SH-SY5Y (cell line): ENCODE results near the gene SLC19A1.

ENCODE experiments used
- GATA2 ChIP-seq: IDR thresholded peaks from 2 replicates; pipeline ENCODE4 v1.6.1; 2011; ENCODE audit warnings: mild to moderate bottlenecking, low read depth, low read length
- GATA3 ChIP-seq: IDR thresholded peaks from 2 replicates; pipeline ENCODE4 v1.6.1; 2011; ENCODE audit warnings: low read depth, mild to moderate bottlenecking, low read length, moderate library complexity

SLC19A1 gene

DNA sequence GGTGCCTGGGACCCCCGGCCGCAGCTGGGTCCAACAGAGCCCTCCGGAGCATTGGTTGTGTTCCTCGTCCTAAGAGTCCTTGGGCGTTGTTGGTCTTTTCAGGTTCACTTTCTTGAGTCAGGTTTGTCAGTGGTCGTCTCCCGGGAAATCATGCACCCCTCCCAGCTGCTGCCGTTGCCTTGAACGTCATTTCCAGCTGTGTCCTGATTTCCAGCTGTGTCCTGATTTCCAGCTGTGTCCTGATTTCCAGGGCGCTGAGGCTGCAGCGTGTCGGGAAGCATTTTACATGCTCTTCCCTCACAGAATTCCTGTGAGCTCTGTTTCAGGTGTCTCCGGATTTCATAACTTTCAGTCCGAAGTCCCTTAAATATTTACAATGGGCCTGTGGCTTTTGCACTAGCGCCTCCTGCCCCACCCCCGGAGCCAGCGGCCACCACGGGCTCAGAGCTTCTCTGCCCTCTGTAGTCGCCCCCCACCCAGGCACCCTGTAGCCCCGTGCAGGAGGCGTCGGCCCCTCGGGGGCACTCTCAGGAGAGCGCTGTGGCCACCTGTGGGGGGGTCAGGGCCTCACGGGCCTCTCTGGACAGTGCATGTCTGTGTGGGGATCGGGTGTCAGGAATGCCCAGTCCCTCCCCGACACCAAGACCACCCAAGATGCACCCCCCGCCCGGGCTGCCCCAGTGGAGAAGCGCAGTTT is 70.6 kb downstream of the SLC19A1 start:
- TF ChIP-seq GATA2 (no peak), GATA3 (no peak)

DNA sequence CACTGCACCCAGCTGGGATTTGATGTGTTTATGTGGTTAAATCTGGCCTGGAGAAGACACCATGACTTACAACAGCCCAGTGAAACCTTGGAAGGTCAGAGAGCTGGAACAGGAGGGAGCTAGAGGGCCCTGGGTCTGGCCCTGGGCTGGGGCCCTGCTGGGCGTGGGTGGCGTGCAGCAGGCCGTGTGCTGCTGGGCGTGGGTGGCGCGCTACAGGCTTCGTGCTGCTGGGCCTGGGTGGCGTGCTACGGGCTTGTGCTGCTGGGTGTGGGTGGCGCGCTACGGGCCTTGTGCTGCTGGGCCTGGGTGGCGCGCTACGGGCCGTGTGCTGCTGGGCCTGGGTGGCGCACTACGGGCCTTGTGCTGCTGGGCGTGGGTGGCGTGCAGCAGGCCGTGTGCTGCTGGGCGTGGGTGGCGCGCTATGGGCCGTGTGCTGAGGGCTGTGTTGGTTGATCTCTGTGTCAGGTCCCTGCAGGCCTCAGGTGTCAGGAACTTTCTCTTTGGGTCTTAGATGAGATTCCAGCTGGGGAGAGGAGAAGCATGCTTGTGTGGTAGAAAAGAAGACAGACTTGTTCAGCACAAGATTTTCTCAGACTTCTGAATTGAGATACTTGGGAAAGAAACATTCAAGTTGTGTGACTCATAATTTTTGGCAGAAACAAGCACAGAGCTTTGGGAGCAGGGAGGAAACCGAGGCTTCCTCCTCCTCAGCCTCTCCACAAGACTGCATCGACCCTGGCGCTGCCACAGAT is 71.3 kb downstream of the SLC19A1 start:
- no peak for TF ChIP-seq GATA2
- no peak for TF ChIP-seq GATA3

GRCh38 chr21:45470087-45470515 is 72.1 kb downstream of the SLC19A1 start:
- TF ChIP-seq GATA2 (no peak), GATA3 (no peak)

DNA sequence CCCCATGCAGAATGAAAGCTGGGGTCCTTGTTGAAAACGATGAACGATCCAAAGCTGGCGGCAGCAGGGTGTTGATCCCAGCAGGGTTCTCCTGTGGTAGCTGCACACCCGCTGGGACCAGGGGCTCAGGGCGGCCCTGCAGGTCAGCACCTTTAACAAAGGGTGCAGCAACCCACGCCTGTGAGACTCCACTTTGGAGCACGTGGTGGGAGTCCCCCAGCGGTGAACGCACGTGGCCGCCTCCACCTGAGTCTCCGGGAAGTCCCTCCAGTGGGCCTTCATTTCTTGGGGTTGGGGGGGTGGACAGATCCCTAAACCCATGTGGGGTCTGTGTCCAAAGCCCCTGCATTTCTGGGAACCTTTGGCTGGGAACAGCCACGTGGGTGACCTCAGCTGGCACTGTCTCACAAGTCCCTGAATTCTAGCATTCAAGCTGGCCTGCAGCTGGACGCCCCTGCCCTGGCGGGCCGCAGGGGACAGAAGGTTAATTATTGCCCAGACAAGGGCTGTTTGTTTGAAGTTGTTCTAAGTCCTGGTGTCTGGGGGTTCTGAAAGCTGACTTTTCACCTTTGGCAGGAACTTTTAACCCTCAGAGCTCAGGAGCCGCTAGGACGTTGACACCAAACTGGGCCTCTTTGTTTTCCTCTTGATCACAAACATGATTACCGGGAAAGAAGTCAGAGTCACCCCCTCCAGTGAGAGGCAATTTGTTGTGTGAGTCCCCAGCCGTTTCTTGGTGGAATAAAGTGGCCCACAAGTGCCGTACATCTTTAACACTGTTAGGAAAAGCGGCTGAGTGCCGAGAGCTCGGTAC is 72.8 kb downstream of the SLC19A1 start:
- TF ChIP-seq GATA2 (no peak), GATA3 (no peak)

- TF ChIP-seq GATA3, result no peak
- no peak for TF ChIP-seq GATA2
Measured at GRCh38 chr21:45468971-45469272, 73.3 kb downstream of the SLC19A1 start.

GRCh38 chr21:45468051-45468970 is 73.9 kb downstream of the SLC19A1 start:
- TF ChIP-seq GATA3 (no peak), GATA2 (no peak)

GRCh38 chr21:45467221-45467779 is 74.9 kb downstream of the SLC19A1 start:
- TF ChIP-seq GATA2 (no peak), GATA3 (no peak)

DNA sequence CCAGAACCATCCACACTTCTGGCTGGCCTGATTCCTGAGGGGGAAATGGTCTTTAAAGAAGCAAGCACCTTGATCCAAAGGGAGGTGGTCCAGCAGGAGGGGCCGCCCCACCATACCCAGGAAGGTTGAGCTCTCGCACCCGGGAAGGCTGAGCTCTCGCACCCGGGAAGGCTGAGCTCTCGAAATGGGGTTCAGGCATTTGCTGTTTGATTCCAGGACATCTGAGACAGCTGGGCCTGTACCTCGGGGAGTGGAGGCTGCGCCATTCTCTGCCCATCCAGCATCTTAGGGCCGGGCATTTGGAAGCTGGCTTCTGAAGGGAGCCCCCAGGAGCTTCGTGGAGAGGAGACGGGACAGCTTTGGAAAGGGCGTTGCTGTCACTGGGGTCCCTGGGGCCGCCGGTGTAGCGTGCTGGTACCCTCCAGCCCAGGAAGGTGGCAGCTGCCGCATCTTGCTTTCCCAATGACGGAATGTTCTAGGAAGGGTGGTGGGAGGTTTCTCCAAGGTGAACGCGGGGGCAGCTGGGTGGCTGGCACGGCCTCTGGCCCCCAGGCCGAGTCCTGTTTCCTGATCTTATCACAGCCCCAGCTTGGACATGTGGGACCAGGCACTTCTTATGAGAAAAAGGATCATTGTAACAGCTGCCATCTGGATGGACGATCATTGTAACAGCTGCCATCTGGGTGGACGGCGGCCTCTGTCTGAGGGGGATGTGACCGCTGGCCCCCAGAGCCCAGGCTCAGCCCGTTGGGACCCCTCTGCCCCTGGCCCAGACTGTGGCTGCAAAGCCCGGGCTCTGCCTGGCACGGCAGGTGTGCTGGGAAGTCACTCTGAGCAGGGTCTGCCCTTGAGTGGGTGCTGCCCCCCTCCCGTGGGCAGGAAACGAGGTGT is 75.7 kb downstream of the SLC19A1 start:
- TF ChIP-seq GATA3, result no peak
- peak; percentile 95 for TF ChIP-seq GATA2

DNA sequence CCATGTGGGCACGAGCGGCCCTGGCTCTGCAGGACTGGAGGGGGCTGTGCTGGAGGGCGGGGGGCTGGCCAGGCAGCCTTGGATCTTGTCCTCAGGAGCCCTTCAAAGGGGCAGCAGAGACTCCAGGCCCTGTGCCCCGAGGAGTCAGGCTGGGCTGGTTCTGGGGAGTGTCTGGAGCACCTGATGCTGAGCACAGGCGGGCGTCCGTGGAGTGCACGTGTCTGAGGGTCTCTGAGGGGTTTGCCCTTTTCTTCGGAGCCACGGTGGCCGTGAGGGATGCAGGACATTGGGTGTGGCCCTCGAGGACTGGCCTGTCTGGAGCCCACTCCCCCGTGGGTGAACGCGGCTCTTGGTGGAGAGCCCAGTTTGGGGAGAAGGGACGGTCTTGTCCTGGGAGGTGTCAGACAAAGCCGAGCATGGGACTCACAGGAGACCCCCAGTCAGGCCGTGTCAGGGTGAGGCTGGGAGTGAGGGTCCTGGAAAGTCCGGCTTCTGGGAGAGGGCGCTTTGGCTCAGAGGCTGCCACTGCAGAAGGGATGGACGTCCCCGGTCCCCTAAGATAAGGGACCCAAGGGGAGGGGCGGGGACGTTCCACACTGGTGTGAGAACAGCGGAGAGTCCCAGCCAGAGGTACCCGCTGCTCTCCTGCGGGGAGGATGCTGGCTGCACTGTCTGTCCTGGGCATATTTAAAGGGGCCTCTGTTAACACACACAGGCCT is 76.5 kb downstream of the SLC19A1 start:
- TF ChIP-seq GATA3 (no peak), GATA2 (no peak)

DNA sequence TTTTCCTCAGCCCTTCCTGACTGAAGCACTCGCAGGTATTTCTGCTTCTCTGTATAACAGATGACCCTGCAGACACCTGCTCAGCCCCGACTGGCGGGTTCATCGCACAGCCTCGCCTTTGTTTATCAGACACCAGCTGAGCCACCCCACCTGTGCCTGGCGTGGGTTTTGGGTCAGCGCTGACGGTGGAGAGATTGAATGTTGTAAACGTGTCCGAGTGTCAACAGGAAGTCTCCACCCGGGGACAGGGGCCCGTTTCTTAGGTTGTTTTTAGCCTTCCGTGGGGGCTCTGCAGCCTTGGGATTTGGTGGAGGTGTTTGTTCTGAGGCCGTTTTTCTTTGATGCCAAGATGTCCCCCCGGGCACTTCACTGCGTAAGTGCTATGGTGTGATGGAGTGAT is 77.1 kb downstream of the SLC19A1 start:
- TF ChIP-seq GATA3 (no peak), GATA2 (no peak)

DNA sequence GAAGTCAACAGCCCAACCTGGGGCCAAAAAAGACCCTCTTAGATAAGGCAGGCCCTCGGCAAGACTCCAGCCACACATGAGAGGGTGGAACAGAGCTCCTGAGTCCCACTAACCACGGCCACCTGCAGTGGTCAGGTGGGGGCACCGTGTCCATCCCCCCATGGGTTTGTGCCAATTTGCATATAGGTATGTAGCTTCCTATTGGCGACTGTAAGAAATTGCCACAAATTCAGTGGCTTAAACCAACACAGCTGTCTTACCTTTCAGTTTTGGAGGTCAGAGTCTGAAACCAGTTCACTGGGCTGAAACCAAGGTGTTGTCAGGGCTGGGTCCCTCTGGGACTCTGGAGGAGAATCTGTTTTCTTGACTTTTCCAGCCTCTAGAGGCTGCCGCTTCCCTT is 77.9 kb downstream of the SLC19A1 start:
- TF ChIP-seq GATA3 (no peak), GATA2 (no peak)

DNA sequence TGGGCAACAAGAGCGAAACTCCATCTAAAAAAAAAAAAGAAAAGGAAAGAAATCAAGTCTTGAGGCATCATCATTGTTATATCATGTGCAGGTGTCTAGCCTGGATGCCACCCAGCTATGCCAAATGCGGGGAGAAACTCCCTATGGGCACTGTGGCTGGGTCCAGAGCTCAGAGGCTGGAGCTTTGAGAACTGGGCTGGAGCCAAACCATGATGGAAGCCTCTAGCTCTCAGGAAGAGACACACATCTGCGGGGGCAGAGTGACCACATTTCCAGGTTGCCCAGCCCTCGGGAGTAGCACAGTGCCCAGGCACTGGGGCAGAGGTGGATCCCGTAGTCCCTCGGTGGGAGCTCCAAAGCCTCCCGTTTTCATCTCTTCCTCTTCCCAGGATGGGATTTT is 78.4 kb downstream of the SLC19A1 start:
- TF ChIP-seq GATA3 (no peak), GATA2 (no peak)
